H7 (cell line): Measurements from ENCODE around the gene TMOD1. TPM values are rescaled to one million over a fixed set of nuclear protein-coding genes. Genes with fewer than 3 reads are reported as not detected.
"Not testable (repeated sequence)": the region's sequence is repeated elsewhere in the genome, so short reads cannot be mapped to it uniquely, and the experiment has no call there.

Experiments used
- DNase-seq: peaks from one replicate; pipeline ENCODE4 v3.0.0; 2012
- H3K27me3 ChIP-seq: 2 replicates; pipeline ENCODE4 v1.6.0; 2011; ENCODE audit warnings: mild to moderate bottlenecking, low read length; ENCODE audit not compliant: control insufficient read depth, insufficient read depth
- H3K36me3 ChIP-seq: replicated peaks from 2 replicates; pipeline ENCODE4 v1.5.1; 2011; ENCODE audit warnings: low read length; ENCODE audit not compliant: control insufficient read depth, insufficient read depth
- H3K4me3 ChIP-seq: 2 replicates; pipeline ENCODE4 v1.5.1; 2011; ENCODE audit warnings: low read depth, mild to moderate bottlenecking, control low read depth, low read length, moderate library complexity; ENCODE audit not compliant: insufficient read depth
- total RNA-seq: library from RNA; depleted of rRNA; stranded (reverse); fragments of >200 nt; shearing (Covaris generic); gene quantifications from 2 replicates; pipeline ENCODE4 v1.2.3, GENCODE V29; 2014

TMOD1 gene
- total RNA-seq, 1 experiment from 2014 or later = 1.9 TPM

DNA sequence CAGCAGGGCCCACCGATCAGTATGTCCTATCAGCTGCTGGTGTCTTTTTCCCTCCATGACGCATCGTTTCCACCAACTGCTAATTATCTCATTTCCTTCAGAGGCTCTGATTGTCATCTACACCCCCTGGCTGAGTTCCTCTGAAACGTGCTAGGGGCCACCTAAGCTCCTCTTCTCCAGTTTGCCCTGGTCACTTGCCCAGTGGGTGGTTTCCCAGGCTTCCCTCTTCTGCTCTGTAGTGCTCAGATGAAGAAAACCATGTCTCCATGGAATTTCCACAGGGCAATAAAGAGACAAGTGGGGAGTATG lies 66.4 kb downstream of the TMOD1 start:
- no peak for DNase-seq
- no peaks in the 10 kb centered on the region for H3K27me3 ChIP-seq
- no peak overlapping the region for H3K4me3 ChIP-seq
- H3K36me3 ChIP-seq = no peaks in the 10 kb centered on the region

DNA sequence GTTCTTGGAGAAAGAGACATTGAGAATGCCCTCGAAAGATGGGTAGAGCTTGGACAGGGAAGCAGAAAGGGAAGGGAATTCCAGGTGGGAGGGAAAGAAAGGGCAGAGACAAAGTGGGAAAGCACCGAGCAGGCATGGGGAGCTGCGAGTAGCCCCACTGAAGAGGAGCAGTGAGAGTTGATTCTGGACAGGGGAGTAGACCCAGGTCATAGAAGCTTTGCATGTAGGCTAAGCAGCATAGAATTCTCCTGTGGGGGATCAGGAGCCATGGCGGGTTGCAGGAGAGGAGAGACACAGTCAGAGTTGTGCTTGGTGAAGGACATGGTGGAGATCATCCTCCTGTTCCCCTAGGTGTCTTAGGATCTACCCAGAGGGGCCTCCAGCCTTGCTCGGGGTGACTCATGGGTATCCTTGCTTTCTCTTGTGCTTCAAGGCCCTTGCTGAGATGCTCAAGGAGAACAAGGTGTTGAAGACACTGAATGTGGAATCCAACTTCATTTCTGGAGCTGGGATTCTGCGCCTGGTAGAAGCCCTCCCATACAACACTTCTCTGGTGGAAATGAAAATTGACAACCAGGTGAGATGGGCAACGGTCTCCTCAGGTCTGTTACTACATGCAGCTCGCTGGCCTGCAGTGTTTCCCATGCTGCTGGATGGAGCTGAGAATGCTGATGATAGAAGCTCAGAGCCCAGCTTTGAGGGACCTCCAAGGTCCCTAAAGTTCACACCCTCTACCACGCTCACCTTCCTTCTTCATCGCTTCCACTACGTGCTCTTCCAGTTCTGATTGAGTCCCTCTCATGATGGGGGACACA lies 67.2 kb downstream of the TMOD1 start:
- Histone ChIP-seq H3K27me3 (no peaks in the 10 kb centered on the region), H3K36me3 (no peaks in the 10 kb centered on the region), H3K4me3 (no peak overlapping the region)
- no peak for DNase-seq

DNA sequence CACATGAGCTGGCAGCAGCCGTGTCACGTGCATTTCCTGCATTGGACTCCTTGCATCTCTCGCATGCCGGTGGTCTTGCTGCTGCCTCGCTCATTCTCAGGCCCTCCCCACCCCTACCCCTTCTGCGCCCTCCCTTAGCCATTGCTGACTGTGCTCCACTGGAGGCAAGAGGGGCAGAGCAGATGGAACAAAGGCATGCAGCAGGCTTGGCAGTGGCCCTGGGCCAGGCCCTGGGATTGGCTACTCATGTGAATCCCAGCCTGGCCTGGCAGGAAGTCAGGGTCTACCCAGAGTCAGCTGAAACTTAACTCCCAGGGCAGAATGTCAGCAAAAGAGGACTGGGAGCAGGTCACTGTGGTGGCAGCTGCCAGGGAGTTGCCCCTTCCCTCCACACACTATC lies 69.4 kb downstream of the TMOD1 start:
- H3K36me3 ChIP-seq = no peaks in the 10 kb centered on the region
- no peaks in the 10 kb centered on the region for H3K27me3 ChIP-seq
- H3K4me3 ChIP-seq = no peak overlapping the region
- DNase-seq = no peak

DNA sequence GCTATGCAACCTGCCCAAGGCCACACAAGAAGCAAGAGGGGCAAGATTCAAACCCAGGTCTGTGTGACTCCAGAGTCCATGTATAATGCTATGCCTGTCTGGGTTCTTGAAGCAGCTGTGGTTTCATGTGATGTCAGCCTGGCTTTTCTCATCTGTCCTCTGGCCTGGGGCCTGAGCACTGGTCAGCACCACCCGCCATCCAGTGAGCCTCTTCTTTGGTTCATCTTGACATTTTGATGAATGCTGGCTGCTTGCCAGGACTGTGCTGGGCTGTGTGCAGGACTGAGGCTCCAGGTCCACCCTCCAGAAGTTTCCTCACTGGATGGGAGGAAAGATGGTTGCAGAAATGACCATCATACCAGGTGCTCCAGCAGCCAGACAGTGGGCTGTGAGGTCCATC lies 70.2 kb downstream of the TMOD1 start:
- no peak for DNase-seq
- H3K36me3 ChIP-seq = no peaks in the 10 kb centered on the region
- no peak overlapping the region for H3K4me3 ChIP-seq
- no peaks in the 10 kb centered on the region for H3K27me3 ChIP-seq

DNA sequence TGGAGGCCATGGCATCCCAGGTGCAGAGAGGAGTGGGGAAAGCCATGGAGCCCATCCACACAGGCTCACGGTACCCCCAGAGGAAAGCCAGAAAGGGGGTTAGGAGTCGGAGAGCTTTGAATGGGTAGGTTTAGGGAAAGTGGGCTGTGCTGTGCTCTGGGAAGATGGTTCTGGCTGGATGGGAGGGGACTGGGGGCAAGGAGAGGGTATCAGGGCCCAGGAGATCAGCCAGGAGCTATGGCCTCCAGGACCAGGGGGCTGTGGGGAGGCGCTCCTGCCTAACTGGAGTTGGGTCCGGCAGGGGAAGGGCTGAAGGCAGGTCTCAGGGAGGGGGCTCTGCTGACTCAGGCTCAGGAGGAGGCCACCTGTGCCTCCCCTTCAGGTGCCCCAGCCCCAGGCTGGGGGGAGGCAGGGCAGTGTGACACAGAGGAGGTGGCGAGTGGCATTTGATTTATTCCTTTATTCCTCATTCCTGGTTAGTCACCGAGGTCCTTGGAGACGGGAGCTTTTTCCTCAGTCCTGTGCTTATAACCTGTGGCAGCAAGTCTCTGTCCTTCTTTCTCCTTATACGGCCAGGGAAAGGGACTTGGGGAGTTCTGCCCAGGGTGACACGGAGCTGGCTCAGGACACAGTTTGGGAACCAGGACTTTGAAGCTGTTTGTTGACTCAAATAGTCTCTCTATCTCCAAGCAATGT lies 70.9 kb downstream of the TMOD1 start:
- Histone ChIP-seq H3K36me3 (no peaks in the 10 kb centered on the region), H3K4me3 (no peak overlapping the region), H3K27me3 (no peaks in the 10 kb centered on the region)
- no peak for DNase-seq

DNA sequence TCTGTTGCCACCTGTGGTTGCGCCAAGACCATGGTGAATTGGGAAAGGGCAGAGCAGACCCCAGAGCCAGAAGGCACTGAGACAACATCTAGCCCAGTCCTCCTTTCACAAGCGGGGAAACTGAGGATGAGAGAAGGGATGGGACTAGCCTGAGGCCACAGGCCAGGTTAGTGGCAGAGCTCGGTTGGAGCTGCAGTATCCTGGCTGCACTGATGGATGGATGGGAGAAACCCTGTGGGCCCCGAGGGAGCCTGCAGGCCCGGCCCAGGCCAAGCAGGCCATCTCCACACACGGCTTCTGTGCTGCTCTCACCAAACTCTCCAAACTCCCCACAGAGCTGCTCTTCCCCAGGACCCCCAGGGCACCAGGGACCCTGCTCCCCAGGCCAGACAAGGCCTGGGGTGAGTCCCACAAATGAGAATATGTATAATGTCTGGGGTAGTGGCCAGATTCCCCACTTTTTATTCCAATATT lies 71.5 kb downstream of the TMOD1 start:
- H3K4me3 ChIP-seq = no peak overlapping the region
- H3K27me3 ChIP-seq = no peaks in the 10 kb centered on the region
- H3K36me3 ChIP-seq = no peaks in the 10 kb centered on the region
- no peak for DNase-seq

DNA sequence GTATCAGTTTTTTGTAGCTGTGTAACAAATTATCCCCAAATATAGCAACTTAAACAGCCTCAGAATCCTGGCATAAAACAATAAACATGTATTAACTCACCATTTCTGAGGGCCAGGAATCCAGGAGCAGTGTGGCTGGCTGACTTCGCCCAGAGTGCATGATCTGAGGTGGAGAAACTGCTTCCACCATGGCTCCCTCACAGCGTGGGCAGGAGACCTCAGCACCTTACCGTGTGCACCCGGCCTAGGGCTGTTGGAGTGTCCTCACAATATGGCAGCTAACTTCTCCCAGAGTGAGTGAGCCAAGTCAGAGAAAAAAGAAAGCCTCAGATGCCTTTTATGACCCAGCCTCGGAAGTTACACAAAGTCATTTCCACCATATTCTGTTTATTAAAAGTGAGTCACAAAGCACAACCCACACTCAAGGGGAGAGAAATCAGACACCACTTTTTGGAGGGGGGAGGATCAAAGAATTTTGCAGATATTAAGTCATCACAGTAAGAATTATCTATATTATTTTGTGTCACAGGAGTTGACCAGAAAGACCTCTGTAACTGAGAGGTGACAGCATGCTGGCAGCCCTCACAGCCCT lies 72.1 kb downstream of the TMOD1 start:
- H3K4me3 ChIP-seq = no peak overlapping the region
- no peaks in the 10 kb centered on the region for H3K27me3 ChIP-seq
- no peaks in the 10 kb centered on the region for H3K36me3 ChIP-seq
- no peak for DNase-seq

DNA sequence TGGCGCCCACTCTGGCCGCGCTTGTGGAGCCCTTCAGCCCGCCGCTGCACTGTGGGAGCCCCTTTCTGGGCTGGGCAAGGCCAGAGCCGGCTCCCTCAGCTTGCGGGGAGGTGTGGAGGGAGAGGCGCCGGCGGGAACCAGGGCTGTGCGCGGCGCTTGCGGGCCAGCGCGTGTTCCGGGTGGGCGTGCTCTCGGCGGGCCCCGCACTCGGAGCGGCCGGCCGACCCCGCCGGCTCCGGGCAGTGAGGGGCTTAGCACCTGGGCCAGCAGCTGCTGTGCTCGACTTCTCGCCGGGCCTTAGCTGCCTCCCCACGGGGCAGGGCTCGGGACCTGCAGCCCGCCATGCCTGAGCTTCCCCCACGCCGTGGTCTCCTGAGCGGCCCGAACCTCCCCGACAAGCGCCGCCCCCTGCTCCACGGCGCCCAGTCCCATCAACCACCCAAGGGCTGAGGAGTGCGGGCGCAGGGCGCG lies 72.7 kb downstream of the TMOD1 start:
- not testable (repeated sequence) for H3K36me3 ChIP-seq, H3K27me3 ChIP-seq, DNase-seq, H3K4me3 ChIP-seq

DNA sequence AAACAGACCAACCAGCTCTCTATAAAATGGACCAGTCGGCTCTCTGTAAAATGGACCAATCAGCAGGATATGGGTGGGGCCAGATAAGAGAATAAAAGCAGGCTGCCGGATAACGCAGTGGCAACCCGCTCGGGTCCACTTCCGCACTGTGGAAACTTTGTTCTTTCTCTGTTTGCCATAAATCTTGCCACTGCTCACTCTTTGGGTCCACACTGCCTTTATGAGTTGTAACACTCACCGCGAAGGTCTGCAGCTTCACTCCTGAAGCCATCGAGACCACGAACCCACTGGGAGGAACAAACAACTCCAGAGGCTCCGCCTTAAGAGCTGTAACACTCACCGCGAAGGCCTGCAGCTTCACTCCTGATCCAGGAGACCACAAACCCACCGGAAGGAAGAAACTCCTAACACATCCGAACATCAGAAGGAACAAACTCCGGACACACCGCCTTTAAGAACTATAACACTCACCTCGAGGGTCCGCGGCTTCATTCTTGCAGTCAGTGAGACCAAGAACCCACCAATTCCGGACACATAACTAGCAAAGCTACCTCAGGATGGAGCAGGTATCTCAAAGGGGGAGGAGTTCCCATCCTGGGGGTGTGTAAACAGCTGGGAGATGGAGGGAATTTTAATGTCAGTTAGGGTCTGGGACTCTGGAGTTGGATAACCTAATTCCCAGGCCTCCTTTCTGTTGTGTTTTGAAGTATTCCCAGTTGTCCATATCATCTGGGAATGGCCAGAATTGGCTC lies 73.6 kb downstream of the TMOD1 start:
- not testable (repeated sequence) for H3K4me3 ChIP-seq, DNase-seq, H3K27me3 ChIP-seq, H3K36me3 ChIP-seq

DNA sequence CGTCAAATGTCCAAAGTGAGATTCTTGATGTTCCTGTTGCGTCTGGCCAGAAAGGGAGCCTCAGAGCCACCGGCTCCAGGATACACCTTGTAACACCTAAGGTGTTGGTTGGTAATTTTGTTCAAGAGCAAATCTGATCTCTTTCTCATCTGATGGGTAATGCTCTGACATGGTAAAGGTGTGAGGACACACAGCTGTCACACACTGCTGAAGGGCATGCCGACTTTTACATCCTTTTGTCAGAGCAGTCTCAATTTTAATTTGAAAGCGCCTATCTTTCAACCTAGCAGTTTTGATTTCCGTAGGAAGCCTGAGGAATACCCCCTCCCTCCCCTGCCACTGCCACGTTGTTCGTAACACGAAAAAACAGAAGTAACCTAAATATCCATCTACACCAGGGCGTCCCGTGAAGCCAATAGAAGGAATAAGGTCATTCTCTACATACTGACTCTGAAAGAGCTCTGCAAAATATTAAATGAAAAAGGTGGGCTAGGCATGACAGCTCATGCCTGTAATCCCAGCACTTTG lies 74.3 kb downstream of the TMOD1 start:
- no peak for DNase-seq
- Histone ChIP-seq H3K27me3 (no peaks in the 10 kb centered on the region), H3K4me3 (no peak overlapping the region), H3K36me3 (no peaks in the 10 kb centered on the region)

DNA sequence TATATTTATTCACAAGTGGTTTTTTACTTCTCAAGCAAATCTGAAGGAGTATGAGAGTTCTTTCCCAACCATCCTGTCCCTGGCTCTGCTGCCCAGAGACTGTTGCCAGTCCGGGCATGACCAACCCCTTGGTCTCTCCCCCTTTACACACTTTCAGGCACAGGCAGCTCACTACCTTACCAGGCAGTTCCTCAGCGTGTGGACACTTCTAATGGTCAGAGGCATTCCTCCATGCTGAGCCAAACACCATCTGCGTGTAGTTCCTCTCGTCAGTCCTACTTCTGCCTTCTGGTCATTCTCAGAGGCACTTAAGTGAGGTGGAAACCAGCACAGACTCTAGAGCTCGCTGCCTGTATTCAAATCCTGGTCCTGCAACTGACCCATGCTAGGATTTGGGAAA lies 75.6 kb downstream of the TMOD1 start:
- Histone ChIP-seq H3K4me3 (no peak overlapping the region), H3K27me3 (no peaks in the 10 kb centered on the region), H3K36me3 (no peaks in the 10 kb centered on the region)
- no peak for DNase-seq

DNA sequence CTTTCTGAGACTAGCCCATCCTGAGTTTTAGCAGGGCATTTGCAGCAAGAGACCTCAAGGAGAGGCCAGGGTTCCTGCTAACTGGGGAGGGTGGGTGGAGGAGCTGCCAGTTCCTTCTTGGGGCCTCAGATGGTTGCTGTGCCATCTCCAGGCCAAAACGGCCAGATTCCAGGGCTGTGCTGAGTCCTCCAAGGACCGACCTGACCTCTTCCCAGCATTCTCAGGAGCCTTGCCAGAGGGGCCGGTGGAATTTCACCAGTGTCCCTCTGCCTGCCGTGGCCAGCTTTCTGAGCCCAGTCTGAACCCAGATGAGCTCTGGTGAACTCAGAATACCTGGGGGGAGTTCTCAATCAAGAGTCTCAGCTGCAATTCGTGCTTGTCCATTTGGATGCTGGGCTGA lies 77.4 kb downstream of the TMOD1 start:
- no peaks in the 10 kb centered on the region for H3K27me3 ChIP-seq
- H3K36me3 ChIP-seq = no peaks in the 10 kb centered on the region
- DNase-seq = no peak
- no peak overlapping the region for H3K4me3 ChIP-seq

DNA sequence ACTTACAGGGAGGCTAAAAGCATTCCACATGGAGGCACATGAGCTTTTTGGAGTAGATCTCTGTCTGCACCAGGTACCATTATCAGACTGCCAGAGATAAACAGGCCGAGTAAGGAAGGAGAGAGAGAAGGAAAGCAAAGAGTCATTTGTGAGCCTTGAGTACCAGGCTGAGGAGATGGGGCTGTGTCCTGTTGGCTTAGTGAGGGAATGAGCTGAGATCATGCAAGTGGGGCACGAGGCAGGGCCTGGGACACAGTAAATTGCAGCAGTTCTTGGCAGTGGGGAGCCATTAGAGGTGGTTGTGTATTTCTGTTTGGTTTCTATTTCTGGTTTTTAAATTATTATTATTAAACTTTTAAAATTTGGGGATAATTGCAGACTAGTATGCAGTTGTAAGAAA lies 78.4 kb downstream of the TMOD1 start:
- Histone ChIP-seq H3K27me3 (no peaks in the 10 kb centered on the region), H3K4me3 (no peak overlapping the region), H3K36me3 (no peaks in the 10 kb centered on the region)
- DNase-seq = no peak

DNA sequence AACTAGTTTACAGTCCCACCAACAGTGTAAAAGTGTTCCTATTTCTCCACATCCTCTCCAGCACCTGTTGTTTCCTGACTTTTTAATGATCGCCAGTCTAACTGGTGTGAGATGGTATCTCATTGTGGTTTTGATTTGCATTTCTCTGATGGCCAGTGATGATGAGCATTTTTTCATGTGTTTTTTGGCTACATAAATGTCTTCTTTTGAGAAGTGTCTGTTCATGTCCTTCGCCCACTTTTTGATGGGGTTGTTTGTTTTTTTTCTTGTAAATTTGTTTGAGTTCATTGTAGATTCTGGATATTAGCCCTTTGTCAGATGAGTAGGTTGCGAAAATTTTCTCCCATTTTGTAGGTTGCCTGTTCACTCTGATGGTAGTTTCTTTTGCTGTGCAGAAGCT lies 80.1 kb downstream of the TMOD1 start:
- H3K4me3 ChIP-seq, H3K36me3 ChIP-seq, H3K27me3 ChIP-seq, DNase-seq: not testable (repeated sequence)
